IMR-90 (cell line): ENCODE results near the gene TMEM239. TPM values are rescaled to one million over a fixed set of nuclear protein-coding genes. Genes with fewer than 3 reads are reported as not detected.

Source experiments
- ATAC-seq: fragments of 200-7000 bp; cut with Tn5 transposase; 2 replicates; pipeline ENCODE4 v1.9.1; 2020; ENCODE audit warnings: low read depth, mild to moderate bottlenecking, moderate library complexity
- BruUV-seq: library from RNA; stranded (reverse); fragments of 400-500 nt; replicated peaks from 2 replicates; lab custom pipeline; 2021; lab: Mats Ljungman, UMichigan
- CTCF ChIA-PET: fragments of 300-600 bp; formaldehyde crosslinking; extraction: SDS; loops from one replicate; lab custom pipeline; 2021; ENCODE audit warnings: antibody characterized with exemption; lab: Yijun Ruan, JAX
- POLR2A ChIA-PET: fragments of 300-600 bp; sonication (Branson Sonifier 250); formaldehyde crosslinking; loops from one replicate; lab custom pipeline; 2022; ENCODE audit warnings: antibody characterized with exemption; ENCODE audit not compliant: unreplicated experiment; lab: Charles Lee
- DNase-seq: peaks from one replicate; pipeline ENCODE4 v3.0.0; 2013
- H2AFZ ChIP-seq: replicated peaks from 2 replicates; pipeline ENCODE3; 2013; ENCODE audit warnings: low read length, mild to moderate bottlenecking; ENCODE audit not compliant: poor library complexity
- H2AK5ac ChIP-seq: 2 replicates; pipeline ENCODE4 v1.6.1; 2013; ENCODE audit warnings: low read depth, low read length, inconsistent platforms
- H2AK9ac ChIP-seq: replicated peaks from 2 replicates; pipeline ENCODE3; 2013; ENCODE audit warnings: mild to moderate bottlenecking, low read depth, low read length, moderate library complexity; ENCODE audit not compliant: poor library complexity
- H2BK120ac ChIP-seq: 2 replicates; pipeline ENCODE4 v1.6.1; 2013; ENCODE audit warnings: low read depth, low read length, inconsistent platforms
- H2BK15ac ChIP-seq: 3 replicates; pipeline ENCODE4 v1.6.1; 2013; ENCODE audit warnings: low read depth, low read length, inconsistent platforms
- H2BK20ac ChIP-seq: 2 replicates; pipeline ENCODE4 v1.6.1; 2013; ENCODE audit warnings: low read depth, mild to moderate bottlenecking, inconsistent platforms, low read length, moderate library complexity
- H2BK5ac ChIP-seq: 2 replicates; pipeline ENCODE4 v1.6.1; 2013; ENCODE audit warnings: mild to moderate bottlenecking, low read depth, low read length, inconsistent platforms; ENCODE audit not compliant: poor library complexity, severe bottlenecking
- H3K14ac ChIP-seq: replicated peaks from 2 replicates; pipeline ENCODE4 v1.6.1; 2013; ENCODE audit warnings: low read depth, low read length, inconsistent platforms
- H3K18ac ChIP-seq: 2 replicates; pipeline ENCODE4 v1.6.1; 2013; ENCODE audit warnings: low read depth, low read length, control low read depth
- H3K23ac ChIP-seq: 2 replicates; pipeline ENCODE4 v1.6.1; 2013; ENCODE audit warnings: low read depth, low read length, inconsistent platforms
- H3K27ac ChIP-seq: 2 replicates; pipeline ENCODE4 v1.5.1; 2013; ENCODE audit warnings: mild to moderate bottlenecking, control low read depth, low read length; ENCODE audit not compliant: insufficient read depth
- H3K27me3 ChIP-seq: 2 replicates; pipeline ENCODE4 v1.6.1; 2013; ENCODE audit warnings: low read length; ENCODE audit not compliant: control insufficient read depth, insufficient read depth
- H3K36me3 ChIP-seq: 2 replicates; pipeline ENCODE4 v1.6.1; 2013; ENCODE audit warnings: low read length, mixed read lengths; ENCODE audit not compliant: control insufficient read depth, insufficient read depth
- H3K4ac ChIP-seq: 2 replicates; pipeline ENCODE4 v1.6.1; 2013; ENCODE audit warnings: low read depth, low read length, inconsistent platforms
- H3K4me1 ChIP-seq: 2 replicates; pipeline ENCODE4 v1.6.1; 2013; ENCODE audit warnings: low read length, mixed read lengths; ENCODE audit not compliant: control insufficient read depth, insufficient read depth
- H3K4me2 ChIP-seq: 2 replicates; pipeline ENCODE4 v1.6.1; 2013; ENCODE audit warnings: low read depth, mild to moderate bottlenecking, control low read depth, low read length, moderate library complexity
- H3K4me3 ChIP-seq: 2 replicates; pipeline ENCODE4 v1.5.1; 2013; ENCODE audit warnings: low read depth, mild to moderate bottlenecking, control low read depth, low read length, moderate library complexity; ENCODE audit not compliant: insufficient read depth
- H3K56ac ChIP-seq: 2 replicates; pipeline ENCODE4 v1.6.1; 2013; ENCODE audit warnings: low read length, inconsistent platforms; ENCODE audit not compliant: insufficient read depth; ENCODE audit errors: extremely low read depth
- H3K79me1 ChIP-seq, 2 experiments: 2 replicates each; pipeline ENCODE4 v1.6.1; 2013; ENCODE audit warnings: low read length in 2 of 2, inconsistent platforms in 1 of 2, low read depth in 1 of 2
- H3K9ac ChIP-seq: 2 replicates; pipeline ENCODE4 v1.6.1; 2013; ENCODE audit warnings: low read depth, low read length, control low read depth
- H3K9me1 ChIP-seq: 2 replicates; pipeline ENCODE4 v1.6.1; 2013; ENCODE audit warnings: low read length, inconsistent platforms; ENCODE audit not compliant: insufficient read depth
- H3K9me3 ChIP-seq: 2 replicates; pipeline ENCODE4 v1.6.1; 2013; ENCODE audit warnings: low read length; ENCODE audit not compliant: control insufficient read depth, insufficient read depth
- H4K20me1 ChIP-seq: 2 replicates; pipeline ENCODE4 v1.6.1; 2013; ENCODE audit warnings: low read length, inconsistent platforms; ENCODE audit not compliant: insufficient read depth
- H4K5ac ChIP-seq: 2 replicates; pipeline ENCODE4 v1.6.1; 2013; ENCODE audit warnings: mild to moderate bottlenecking, low read depth, low read length, control low read depth
- H4K8ac ChIP-seq, 2 experiments: 2 replicates each; pipeline ENCODE4 v1.6.1; 2013; ENCODE audit warnings: low read depth in 2 of 2, low read length in 2 of 2, control low read depth in 1 of 2, inconsistent platforms in 1 of 2
- H4K91ac ChIP-seq: 2 replicates; pipeline ENCODE4 v1.6.1; 2013; ENCODE audit warnings: low read depth, low read length, inconsistent platforms; ENCODE audit not compliant: insufficient read depth
- CHD1 ChIP-seq: IDR thresholded peaks from 2 replicates; pipeline ENCODE4 v1.6.1; 2012; ENCODE audit warnings: low read depth, low read length, improper control_type of control experiment
- FOS ChIP-seq: fragments of 150-350 bp; IDR thresholded peaks from 2 replicates; pipeline ENCODE4 v1.6.1; 2016; ENCODE audit warnings: low read depth, low read length
- MAFK ChIP-seq: IDR thresholded peaks from 2 replicates; pipeline ENCODE4 v1.6.1; 2012; ENCODE audit warnings: low read depth, low read length, improper control_type of control experiment
- MAZ ChIP-seq: IDR thresholded peaks from 2 replicates; pipeline ENCODE4 v1.6.1; 2012; ENCODE audit warnings: low read depth, mild to moderate bottlenecking, low read length, improper control_type of control experiment, moderate library complexity, borderline replicate concordance
- WGBS, 2 experiments: methylation state at CpG; one replicate each; pipeline versions ENCODE4 v1.1.5 to v1.1.7; 2013; ENCODE audit warnings: missing lambda C conversion rate in 2 of 2; ENCODE audit not compliant: insufficient read length in 1 of 2; ENCODE audit errors: extremely low coverage in 2 of 2; 5-methylcytosine and 5-hydroxymethylcytosine counted together
- dilution Hi-C: fragments of 300-500 bp; cut with HindIII; formaldehyde crosslinking; loops from one replicate; pipeline ENCODE4 v1.14.3; 2018; ENCODE audit warnings: low sequenced_read_pairs; ENCODE audit not compliant: unreplicated experiment
- in situ Hi-C: fragments of 300-500 bp; cut with MboI; formaldehyde crosslinking; loops from 3 replicates; pipeline ENCODE4 v1.14.3; 2019; ENCODE audit warnings: low sequenced_read_pairs, inconsistent platforms, mixed read lengths
- intact Hi-C: fragments of 100-400 bp; cut with micrococcal nuclease; formaldehyde crosslinking; loops from 2 replicates; pipeline ENCODE4 v1.10.0; 2022
- polyA plus RNA-seq, 3 experiments: library from polyadenylated mRNA; depleted of rRNA; stranded (reverse); fragments of >200 nt; gene quantifications; 2 replicates each; pipeline ENCODE4 v1.2.3, GENCODE V29; 2012; ENCODE audit warnings: low replicate concordance in 1 of 3
- total RNA-seq: library from RNA; depleted of rRNA; stranded (reverse); fragments of >200 nt; gene quantifications from 2 replicates; pipeline ENCODE4 v1.2.3, GENCODE V29; 2012
- TF ChIP-seq, protein P1 (sequence below): fragments of 150-350 bp; IDR thresholded peaks from 2 replicates; pipeline ENCODE4 v1.6.1; 2016; ENCODE audit warnings: low read depth, mild to moderate bottlenecking, low read length, moderate library complexity, borderline replicate concordance

Gene TMEM239
- total and polyA plus RNA-seq, 2 of the 4 experiments (the other 2 are of a cell fraction): 0.32 TPM; not detected in 1

DNA sequence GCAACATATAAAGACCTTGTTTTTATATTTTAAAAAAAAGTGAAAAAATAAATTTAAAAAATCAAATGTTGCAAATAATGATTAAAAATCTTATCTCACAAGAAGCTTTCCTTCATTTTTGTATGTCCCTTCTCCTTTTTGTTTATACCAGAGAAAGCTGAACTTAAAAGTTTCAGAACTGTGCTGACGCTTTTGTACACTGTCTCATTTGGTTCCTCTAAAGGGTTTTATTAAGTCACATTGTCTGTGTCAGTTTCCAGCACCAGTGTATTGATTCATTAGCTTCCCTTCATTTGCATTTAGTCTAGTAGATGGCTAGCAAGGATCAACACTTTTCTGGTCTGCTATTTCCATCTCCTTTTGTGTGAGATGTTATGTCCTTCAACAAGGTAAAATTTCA is 17.6 kb downstream of the TMEM239 start:
- no peak overlapping the region for H2AK5ac ChIP-seq
- WGBS, 2 experiments: no CpG with 5 or more reads among the region's 1 CpG
- peaks cover 3% of the 10 kb centered on the region; the same call in 1 of the 2 replicates for H4K20me1 ChIP-seq
- no peak overlapping the region for H3K9ac ChIP-seq
- no peak overlapping the region for H2BK5ac ChIP-seq
- no peak overlapping the region for H3K14ac ChIP-seq
- no peak overlapping the region for H3K18ac ChIP-seq
- H3K9me3 ChIP-seq: no peaks in the 10 kb centered on the region
- no peaks in the 10 kb centered on the region for H3K27me3 ChIP-seq
- no peak overlapping the region for H2BK120ac ChIP-seq
- dilution Hi-C loops (no loop called here), intact Hi-C loops (no loop called here), in situ Hi-C loops (loop anchor here (25.0 kb wide), 1 partner anchor 321 kb away; the partner anchor contains the start of gene ZNF343)
- H3K4ac ChIP-seq: no peak overlapping the region
- H3K79me1 ChIP-seq: peaks cover 0 to 7% of the 10 kb centered on the region in 2 experiments; a peak in 1 of 4 replicates
- no peak overlapping the region for H4K5ac ChIP-seq
- ChIA-PET POLR2A (no interaction called here), CTCF (interaction anchor here (2.1 kb wide), 1 partner anchor 78 kb away, joined by 5 read pairs; no protein-coding TSS in a partner anchor)
- TF ChIP-seq MAZ (no peak), FOS (no peak), MAFK (no peak), CHD1 (no peak)
- TF ChIP-seq, protein P1, sequence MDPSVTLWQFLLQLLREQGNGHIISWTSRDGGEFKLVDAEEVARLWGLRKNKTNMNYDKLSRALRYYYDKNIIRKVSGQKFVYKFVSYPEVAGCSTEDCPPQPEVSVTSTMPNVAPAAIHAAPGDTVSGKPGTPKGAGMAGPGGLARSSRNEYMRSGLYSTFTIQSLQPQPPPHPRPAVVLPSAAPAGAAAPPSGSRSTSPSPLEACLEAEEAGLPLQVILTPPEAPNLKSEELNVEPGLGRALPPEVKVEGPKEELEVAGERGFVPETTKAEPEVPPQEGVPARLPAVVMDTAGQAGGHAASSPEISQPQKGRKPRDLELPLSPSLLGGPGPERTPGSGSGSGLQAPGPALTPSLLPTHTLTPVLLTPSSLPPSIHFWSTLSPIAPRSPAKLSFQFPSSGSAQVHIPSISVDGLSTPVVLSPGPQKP: no peak
- H4K8ac ChIP-seq: no peak overlapping the region
- H2BK20ac ChIP-seq: no peak overlapping the region
- no peak overlapping the region for H3K56ac ChIP-seq
- ATAC-seq: no peak
- peaks cover 7% of the 10 kb centered on the region; the same call in 1 of the 2 replicates for H3K4me1 ChIP-seq
- H3K4me2 ChIP-seq: no peak overlapping the region
- H4K91ac ChIP-seq: no peak overlapping the region
- H2BK15ac ChIP-seq: no peak overlapping the region
- H3K4me3 ChIP-seq: no peak overlapping the region
- no peak overlapping the region for H2AFZ ChIP-seq
- H3K27ac ChIP-seq: no peak overlapping the region
- H3K9me1 ChIP-seq: peaks cover 16% of the 10 kb centered on the region
- H3K36me3 ChIP-seq: peaks cover 25% of the 10 kb centered on the region
- DNase-seq: no peak
- no peak overlapping the region for H3K23ac ChIP-seq
- no TSS peak for BruUV-seq
- no peak overlapping the region for H2AK9ac ChIP-seq
